ENCODE data around the gene HSPA12A.

- TF ChIP-seq CTCF (IDR thresholded peaks at IDR 0.05) (no peak), POLR2A (IDR thresholded peaks at IDR 0.05) (no peak)
Observed at GRCh38 chr10:116740971-116741370, 1.4 kb downstream of the HSPA12A start.

Data from prostate gland (tissue), 2 donors.